ENCODE data around the gene TM2D1.

Gene TM2D1

DNA sequence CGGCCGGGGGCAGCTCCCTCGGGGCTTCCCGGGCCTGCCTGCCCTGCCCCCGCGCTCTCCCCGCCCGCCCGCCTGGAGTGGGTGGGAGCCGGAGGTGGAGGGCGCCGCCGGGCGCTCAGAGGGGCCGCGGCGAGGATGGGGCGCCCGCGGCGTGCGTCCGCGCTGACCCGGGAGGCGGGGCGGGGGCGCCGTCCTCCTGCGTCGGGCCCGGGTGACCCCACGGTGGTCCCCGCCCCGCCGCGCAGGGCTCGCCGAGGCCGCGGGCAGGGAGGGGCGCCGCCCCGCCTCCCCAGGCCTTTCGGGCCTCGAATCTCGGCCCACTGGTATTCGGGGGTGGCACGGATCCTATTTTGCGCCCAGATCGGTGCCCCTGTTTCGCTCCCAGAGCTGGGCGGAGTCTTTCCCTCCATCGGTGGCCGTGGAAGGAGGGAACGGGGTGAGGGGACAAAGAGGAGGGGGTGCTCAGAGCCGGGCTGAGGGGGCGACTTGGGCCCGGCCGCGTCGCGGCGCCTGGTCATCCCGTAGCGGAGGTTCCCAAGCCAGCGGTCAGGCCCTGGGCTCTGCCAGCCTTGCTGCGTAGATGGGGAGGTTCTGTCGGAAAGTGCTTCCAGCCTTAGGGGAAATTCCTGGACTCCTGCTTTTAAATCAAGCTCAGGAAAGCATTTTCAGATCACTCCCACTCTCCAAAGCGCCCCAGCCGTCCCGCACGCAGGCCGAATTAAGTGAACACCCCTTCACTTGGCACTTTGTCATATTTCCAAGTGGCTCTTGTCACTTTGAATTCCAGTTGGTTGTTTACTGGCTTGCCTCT, 17.9 kb upstream of the TM2D1 start:
- peak overlapping the region; percentile 87 for H3K4me3 ChIP-seq (ENCODE audit: low read depth, low read length)
- peak overlapping the region; percentile 90 for H3K4ac ChIP-seq (ENCODE audit: low read depth, low read length)
- DNase-seq: peak; percentile 50 to 54
- H4K91ac ChIP-seq (ENCODE audit: low read depth, low read length): peak overlapping the region; percentile 95
- H4K12ac ChIP-seq (ENCODE audit: low read depth, low read length): peak overlapping the region; percentile 91
- H4K8ac ChIP-seq (ENCODE audit: low read depth, low read length): peak overlapping the region; percentile 86
- peak overlapping the region; percentile 60 for H3K4me2 ChIP-seq (ENCODE audit: low read length)
- H2AK5ac ChIP-seq (ENCODE audit: low read length): peak overlapping the region; percentile 60
- H2BK12ac ChIP-seq (ENCODE audit: low read length): no peak overlapping the region
- WGBS (ENCODE audit: extremely low coverage, insufficient coverage, insufficient read length): no CpG with 5 or more reads among the region's 74 CpGs
- H3K79me1 ChIP-seq (ENCODE audit: low read length): peaks cover 12% of the 10 kb centered on the region
- peak overlapping the region; percentile 82 for H2BK120ac ChIP-seq (ENCODE audit: insufficient read depth, low read length, poor library complexity)
- H3K27ac ChIP-seq (ENCODE audit: low read depth, low read length): peak overlapping the region; percentile 96
- peaks cover 14% of the 10 kb centered on the region for H3K79me2 ChIP-seq (ENCODE audit: control insufficient read depth, insufficient read depth, low read length, poor library complexity)
- peak overlapping the region; percentile 90 for H2AFZ ChIP-seq (ENCODE audit: insufficient read depth, low read length, poor library complexity)
- H3K9ac ChIP-seq (ENCODE audit: low read length): peak overlapping the region; percentile 70
- peaks cover 9 to 11% of the 10 kb centered on the region in 2 experiments for H3K4me1 ChIP-seq (ENCODE audit: control insufficient read depth in 1 of 2, insufficient read depth in 2 of 2, low read length in 2 of 2)
- H3K14ac ChIP-seq (ENCODE audit: low read length): peak overlapping the region; percentile 90
- no peaks in the 10 kb centered on the region for H3K36me3 ChIP-seq (ENCODE audit: control insufficient read depth in 1 of 2, insufficient read depth in 2 of 2, low read length in 2 of 2)
- H3K18ac ChIP-seq (ENCODE audit: low read length): peak overlapping the region; percentile 97
- no peaks in the 10 kb centered on the region for H3K27me3 ChIP-seq (ENCODE audit: insufficient read depth, low read length)
- H3K23ac ChIP-seq (ENCODE audit: low read length): no peak overlapping the region
- peak overlapping the region; percentile 96 for H2BK5ac ChIP-seq (ENCODE audit: low read depth, low read length, poor library complexity)
- H3K9me3 ChIP-seq (ENCODE audit: insufficient read depth, low read depth, low read length): no peaks in the 10 kb centered on the region

DNA sequence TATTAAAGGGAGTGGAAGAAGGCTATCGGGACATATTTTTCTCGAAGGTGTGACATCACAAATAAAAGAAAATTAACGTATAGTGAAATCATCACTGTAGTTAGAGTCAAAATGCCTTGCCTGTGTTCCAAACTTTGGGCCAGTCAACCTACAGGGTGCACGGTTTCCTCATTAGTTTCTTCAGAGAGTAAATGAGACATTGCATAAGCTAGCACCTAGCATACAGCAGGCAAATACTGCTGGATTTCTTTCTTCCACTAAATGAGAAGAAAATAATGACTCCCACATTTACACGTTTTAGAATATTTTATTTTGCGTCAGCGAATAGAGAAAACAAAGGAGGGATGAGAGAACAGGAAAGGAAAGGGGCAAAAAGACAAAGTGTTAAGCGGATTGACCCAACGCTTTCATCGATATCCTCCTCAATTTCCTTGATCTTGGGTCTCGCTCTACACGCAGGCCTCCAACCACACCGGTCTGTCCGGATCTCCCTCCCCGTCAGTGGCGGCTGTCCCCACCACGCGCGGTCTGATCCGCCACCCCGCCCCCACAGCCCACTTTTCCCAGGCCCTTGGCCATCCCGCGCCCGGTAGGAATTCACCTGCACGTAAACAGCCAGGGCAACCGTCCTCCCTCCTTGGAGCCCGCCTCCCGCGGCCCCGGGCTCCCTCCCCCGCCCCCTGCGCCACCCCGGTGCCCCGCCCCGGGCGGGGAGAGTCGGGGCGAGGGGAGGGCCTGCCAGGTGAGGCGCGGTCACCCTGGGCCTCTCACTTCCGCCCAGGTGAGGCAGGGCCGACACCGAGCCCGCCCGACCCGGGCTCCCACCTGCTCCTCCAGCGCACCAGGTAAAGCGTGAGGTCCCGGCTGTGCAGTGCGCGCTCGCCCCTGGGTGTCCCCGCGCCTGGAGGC, 17.0 kb upstream of the TM2D1 start, which contains the start of gene PATJ:
Gene PATJ, plus strand, starts transcription at position 770 of the 909 bp plus-strand sequence. CDS start 20,413 bp downstream, outside the sequence.
- Histone ChIP-seq H4K91ac (ENCODE audit: low read depth, low read length) (peak within 1 kb of the TSS; percentile 95), H2BK5ac (ENCODE audit: low read depth, low read length, poor library complexity) (peak within 1 kb of the TSS; percentile 96), H3K79me1 (ENCODE audit: low read length) (peaks cover 12% of the 10 kb centered on the region), H3K18ac (ENCODE audit: low read length) (peak within 1 kb of the TSS; percentile 97), H3K4ac (ENCODE audit: low read depth, low read length) (peak within 1 kb of the TSS; percentile 90), H3K4me2 (ENCODE audit: low read length) (peak within 1 kb of the TSS; percentile 60), H2BK120ac (ENCODE audit: insufficient read depth, low read length, poor library complexity) (peak within 1 kb of the TSS; percentile 82), H3K36me3 (ENCODE audit: control insufficient read depth in 1 of 2, insufficient read depth in 2 of 2, low read length in 2 of 2) (no peaks in the 10 kb centered on the region), H3K23ac (ENCODE audit: low read length) (no peak within 1 kb of the TSS), H3K9me3 (ENCODE audit: insufficient read depth, low read depth, low read length) (no peaks in the 10 kb centered on the region), H4K8ac (ENCODE audit: low read depth, low read length) (peak within 1 kb of the TSS; percentile 86), H3K79me2 (ENCODE audit: control insufficient read depth, insufficient read depth, low read length, poor library complexity) (peaks cover 14% of the 10 kb centered on the region), H3K27ac (ENCODE audit: low read depth, low read length) (peak within 1 kb of the TSS; percentile 96), H3K14ac (ENCODE audit: low read length) (peak within 1 kb of the TSS; percentile 90), H3K4me3 (ENCODE audit: low read depth, low read length) (peak within 1 kb of the TSS; percentile 87), H4K12ac (ENCODE audit: low read depth, low read length) (peak within 1 kb of the TSS; percentile 91), H3K9ac (ENCODE audit: low read length) (peak within 1 kb of the TSS; percentile 70), H3K27me3 (ENCODE audit: insufficient read depth, low read length) (no peaks in the 10 kb centered on the region), H3K4me1 (ENCODE audit: control insufficient read depth in 1 of 2, insufficient read depth in 2 of 2, low read length in 2 of 2) (peaks cover 9 to 11% of the 10 kb centered on the region in 2 experiments), H2AFZ (ENCODE audit: insufficient read depth, low read length, poor library complexity) (peak within 1 kb of the TSS; percentile 90), H2AK5ac (ENCODE audit: low read length) (peak within 1 kb of the TSS; percentile 60), H2BK12ac (ENCODE audit: low read length) (no peak within 1 kb of the TSS)
- peak; percentile 30 to 42 for DNase-seq
- no CpG with 5 or more reads among the region's 54 CpGs for WGBS (ENCODE audit: extremely low coverage, insufficient coverage, insufficient read length)

DNA sequence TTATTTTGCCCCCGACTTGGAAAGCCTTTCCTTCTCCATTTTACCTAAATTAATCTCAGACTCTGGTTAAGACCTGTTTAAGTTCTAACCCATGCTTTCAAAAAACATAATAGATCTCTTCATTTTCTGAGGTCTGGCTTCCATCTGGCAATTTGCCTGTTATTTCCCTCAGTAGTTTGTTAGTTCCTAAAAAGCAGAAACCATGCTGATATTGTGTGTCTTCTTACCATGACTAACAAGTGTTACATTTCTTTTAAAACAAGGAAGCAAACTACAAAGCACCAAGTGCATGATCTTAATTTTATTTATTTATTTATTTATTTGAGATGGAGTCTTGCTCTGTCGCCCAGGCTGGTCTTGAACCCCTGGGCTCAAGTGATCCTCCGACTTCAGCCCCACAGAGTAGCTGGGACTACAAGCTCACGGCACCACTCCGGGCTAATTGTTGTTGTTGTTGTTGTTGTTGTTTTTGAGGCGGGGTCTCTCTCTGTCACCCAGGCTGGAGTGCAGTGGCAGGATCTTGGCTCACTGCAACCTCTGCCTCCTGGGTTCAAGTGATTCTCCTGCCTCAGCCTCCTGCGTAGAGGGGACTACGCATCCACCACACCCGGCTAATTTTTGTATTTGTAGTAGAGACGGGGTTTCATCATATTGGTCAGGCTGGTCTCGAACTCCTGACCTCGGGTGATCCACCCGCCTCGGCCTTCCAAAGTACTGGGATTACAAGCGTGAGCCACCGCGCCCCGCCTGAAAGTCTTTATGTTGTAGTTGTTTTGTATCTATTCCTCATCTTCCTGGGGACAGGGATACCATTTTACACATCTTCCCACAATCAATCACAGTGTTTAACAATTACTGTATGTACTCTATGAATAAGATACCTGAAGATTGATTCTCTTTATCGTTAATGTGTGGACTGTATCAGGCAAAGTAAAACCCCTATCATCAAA, 16.1 kb upstream of the TM2D1 start:
- H3K4me2 ChIP-seq (ENCODE audit: low read length): peak overlapping the region; percentile 60
- H2AK5ac ChIP-seq (ENCODE audit: low read length): no peak overlapping the region
- H3K27ac ChIP-seq (ENCODE audit: low read depth, low read length): no peak overlapping the region
- H3K9ac ChIP-seq (ENCODE audit: low read length): no peak overlapping the region
- no peak overlapping the region for H3K14ac ChIP-seq (ENCODE audit: low read length)
- no peak overlapping the region for H3K23ac ChIP-seq (ENCODE audit: low read length)
- H3K79me2 ChIP-seq (ENCODE audit: control insufficient read depth, insufficient read depth, low read length, poor library complexity): peaks cover 11% of the 10 kb centered on the region
- no peak overlapping the region for H3K4me3 ChIP-seq (ENCODE audit: low read depth, low read length)
- H4K91ac ChIP-seq (ENCODE audit: low read depth, low read length): no peak overlapping the region
- peaks cover 12% of the 10 kb centered on the region for H3K79me1 ChIP-seq (ENCODE audit: low read length)
- no peak overlapping the region for H4K12ac ChIP-seq (ENCODE audit: low read depth, low read length)
- H2AFZ ChIP-seq (ENCODE audit: insufficient read depth, low read length, poor library complexity): no peak overlapping the region
- no peak overlapping the region for H3K18ac ChIP-seq (ENCODE audit: low read length)
- H3K4me1 ChIP-seq (ENCODE audit: control insufficient read depth in 1 of 2, insufficient read depth in 2 of 2, low read length in 2 of 2): peaks cover 9 to 11% of the 10 kb centered on the region in 2 experiments
- no peak overlapping the region for H4K8ac ChIP-seq (ENCODE audit: low read depth, low read length)
- no peaks in the 10 kb centered on the region for H3K27me3 ChIP-seq (ENCODE audit: insufficient read depth, low read length)
- no peak overlapping the region for H3K4ac ChIP-seq (ENCODE audit: low read depth, low read length)
- WGBS (ENCODE audit: extremely low coverage, insufficient coverage, insufficient read length): no CpG with 5 or more reads among the region's 19 CpGs
- no peak overlapping the region for H2BK120ac ChIP-seq (ENCODE audit: insufficient read depth, low read length, poor library complexity)
- H3K36me3 ChIP-seq (ENCODE audit: control insufficient read depth in 1 of 2, insufficient read depth in 2 of 2, low read length in 2 of 2): no peaks in the 10 kb centered on the region
- no peak overlapping the region for H2BK5ac ChIP-seq (ENCODE audit: low read depth, low read length, poor library complexity)
- DNase-seq: no peak
- H2BK12ac ChIP-seq (ENCODE audit: low read length): peak overlapping the region; percentile 66
- no peaks in the 10 kb centered on the region for H3K9me3 ChIP-seq (ENCODE audit: insufficient read depth, low read depth, low read length)

All from trophoblast cell (in vitro differentiated cells and primary cell).